Panc1 (cell line): ENCODE measurements around the gene ATP11B. TPM values are rescaled to one million over a fixed set of nuclear protein-coding genes. Genes with fewer than 3 reads are reported as not detected.

Experiments used
- ATAC-seq: fragments of 200-7000 bp; cut with Tn5 transposase; 2 replicates; pipeline ENCODE4 v1.9.1; 2020; ENCODE audit warnings: mild to moderate bottlenecking, moderate library complexity
- BruUV-seq: library from RNA; stranded (reverse); fragments of 400-500 nt; replicated peaks from 2 replicates; lab custom pipeline; 2021; lab: Mats Ljungman, UMichigan
- CTCF ChIA-PET: fragments of 300-600 bp; sonication (Branson Sonifier 250); formaldehyde crosslinking; loops from one replicate; lab custom pipeline; 2022; ENCODE audit warnings: antibody characterized with exemption; lab: Charles Lee
- POLR2A ChIA-PET: fragments of 300-600 bp; sonication (Branson Sonifier 250); formaldehyde crosslinking; loops from one replicate; lab custom pipeline; 2022; ENCODE audit warnings: antibody characterized with exemption; lab: Charles Lee
- DNase-seq: peaks from one replicate; pipeline ENCODE4 v3.0.0-alpha.2; 2010; ENCODE audit warnings: low read depth, low spot score
- H3K27ac ChIP-seq: 2 replicates; pipeline ENCODE4 v1.5.1; 2011; ENCODE audit warnings: mild to moderate bottlenecking, low read length, inconsistent platforms
- H3K27me3 ChIP-seq: fragments of 200-500 bp; sonication (Bioruptor generic); 2 replicates; pipeline ENCODE4 v1.6.0; 2014; ENCODE audit warnings: low read length, inconsistent platforms; ENCODE audit not compliant: control insufficient read depth, insufficient read depth
- H3K36me3 ChIP-seq: fragments of 200-500 bp; sonication (Bioruptor generic); 2 replicates; pipeline ENCODE4 v1.5.1; 2014; ENCODE audit warnings: inconsistent platforms, mild to moderate bottlenecking, low read length, moderate library complexity; ENCODE audit not compliant: control insufficient read depth, insufficient read depth
- H3K4me1 ChIP-seq: 2 replicates; pipeline ENCODE4 v1.5.1; 2011; ENCODE audit warnings: inconsistent platforms, mild to moderate bottlenecking, low read length, moderate library complexity; ENCODE audit not compliant: control insufficient read depth, insufficient read depth
- H3K4me3 ChIP-seq, 2 experiments: 2 replicates each; pipeline ENCODE4 v1.5.1; 2011 to 2012; ENCODE audit warnings: low read depth in 2 of 2, low read length in 2 of 2, mild to moderate bottlenecking in 2 of 2, inconsistent platforms in 1 of 2, moderate library complexity in 1 of 2
- H3K9me3 ChIP-seq: fragments of 200-500 bp; sonication (Bioruptor generic); 2 replicates; pipeline ENCODE4 v1.5.1; 2014; ENCODE audit warnings: low read depth, mild to moderate bottlenecking, inconsistent platforms, low read length, moderate library complexity; ENCODE audit not compliant: control insufficient read depth, insufficient read depth
- CTCF ChIP-seq: fragments of 450-650 bp; IDR thresholded peaks from 2 replicates; pipeline ENCODE4 v1.5.1; 2017; ENCODE audit warnings: mild to moderate bottlenecking
- POLR2AphosphoS5 ChIP-seq: IDR thresholded peaks from 2 replicates; pipeline ENCODE4 v1.6.1; 2012; ENCODE audit warnings: mild to moderate bottlenecking, low read depth, low read length, moderate library complexity
- REST ChIP-seq, 2 experiments: IDR thresholded peaks; 2 replicates each; pipeline ENCODE4 v1.6.1; 2011 to 2012; ENCODE audit warnings: low read depth in 2 of 2, control low read depth in 1 of 2, low read length in 1 of 2, mild to moderate bottlenecking in 1 of 2, moderate library complexity in 1 of 2; ENCODE audit not compliant: insufficient read depth in 1 of 2
- SIN3A ChIP-seq: IDR thresholded peaks from 2 replicates; pipeline ENCODE4 v1.6.1; 2012; ENCODE audit warnings: low read depth, mild to moderate bottlenecking, low read length, moderate library complexity, borderline replicate concordance; ENCODE audit not compliant: insufficient read depth
- TCF7L2 ChIP-seq: IDR thresholded peaks from 2 replicates; pipeline ENCODE4 v1.6.1; 2011; ENCODE audit warnings: mild to moderate bottlenecking, low read depth, low read length, inconsistent platforms
- in situ Hi-C: cut with HindIII; loops from 2 replicates; pipeline ENCODE4 v1.10.0; 2016; ENCODE audit warnings: low sequenced_read_pairs, low pct_unique_long_range_greater_than_20kb
- intact Hi-C: fragments of 100-400 bp; cut with micrococcal nuclease; formaldehyde crosslinking; loops from one replicate; pipeline ENCODE4 v1.10.0; 2022; ENCODE audit not compliant: unreplicated experiment
- total RNA-seq: library from RNA; stranded (reverse); gene quantifications from one replicate; pipeline ENCODE4 v1.2.1, GENCODE V29; 2021; ENCODE audit not compliant: unreplicated experiment

ATP11B gene
- total RNA-seq, 1 experiment from 2014 or later: 108 TPM

DNA sequence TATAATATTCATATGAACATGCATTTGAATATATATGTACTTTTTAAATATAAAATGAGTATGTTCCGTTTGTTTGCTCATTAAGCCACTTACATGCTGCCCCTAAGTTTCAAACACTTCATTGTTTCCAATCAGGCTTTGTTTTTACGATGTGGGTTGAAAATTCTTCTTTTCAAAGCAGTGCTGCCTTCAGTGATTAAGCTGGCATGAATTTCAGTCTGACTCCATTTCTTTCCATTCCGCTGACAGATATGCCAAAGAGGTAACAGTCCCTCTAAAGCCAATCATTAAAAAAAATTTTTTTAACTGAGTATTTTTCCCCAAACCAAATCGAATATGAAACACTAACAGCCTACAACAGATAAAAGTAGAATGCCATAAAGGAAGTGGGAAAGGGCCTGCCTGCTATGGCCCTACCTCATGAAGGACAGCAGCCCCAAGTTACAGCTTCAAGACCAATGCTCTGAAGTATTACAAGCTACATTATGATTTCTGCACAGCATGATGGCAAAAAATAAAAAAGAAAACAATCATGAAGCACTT, 147.0 kb downstream of the ATP11B start:
- TF ChIP-seq TCF7L2 (no peak), POLR2AphosphoS5 (no peak), CTCF (no peak), SIN3A (no peak), REST (IDR thresholded peaks at IDR 0.05; ENCODE audit: insufficient read depth in 1 of 2, low read depth in 2 of 2, low read length in 1 of 2) (no peak)
- no TSS peak for BruUV-seq
- intact Hi-C loops: no loop called here
- ATAC-seq (no peak), DNase-seq (no peak)
- POLR2A ChIA-PET: no interaction called here
- in situ Hi-C loops: no loop called here
- H3K4me1 ChIP-seq: no peaks in the 10 kb centered on the region
- H3K36me3 ChIP-seq: peaks cover 2% of the 10 kb centered on the region; the same call in 1 of the 2 replicates
- H3K27me3 ChIP-seq: no peaks in the 10 kb centered on the region
- no peak overlapping the region for H3K4me3 ChIP-seq
- CTCF ChIA-PET: no interaction called here
- no peak overlapping the region for H3K27ac ChIP-seq
- H3K9me3 ChIP-seq: no peaks in the 10 kb centered on the region

GRCh38 chr3:182941719-182942118, 148.4 kb downstream of the ATP11B start:
- Histone ChIP-seq H3K27ac (no peak overlapping the region), H3K4me1 (no peaks in the 10 kb centered on the region), H3K36me3 (peaks cover 5% of the 10 kb centered on the region), H3K9me3 (no peaks in the 10 kb centered on the region), H3K27me3 (no peaks in the 10 kb centered on the region), H3K4me3 (no peak overlapping the region)
- intact Hi-C loops: no loop called here
- CTCF ChIA-PET: no interaction called here
- DNase-seq (no peak), ATAC-seq (no peak)
- BruUV-seq: no TSS peak
- no peak for TF ChIP-seq REST (IDR thresholded peaks at IDR 0.05; ENCODE audit: insufficient read depth in 1 of 2, low read depth in 2 of 2, low read length in 1 of 2)
- in situ Hi-C loops: no loop called here
- POLR2A ChIA-PET: no interaction called here
